Stimulated activated CD8-positive, alpha-beta memory T cell treated with anti-CD3 and anti-CD28 coated beads, Interleukin-7, amount 100 ng/mL, for 4 hours (primary cell): ENCODE results near the gene ACOT9.
A peak's percentile ranks its signal among the peaks of the same experiment; 100 is the strongest.
"Not testable (repeated sequence)": the region's sequence is repeated elsewhere in the genome, so short reads cannot be mapped to it uniquely, and the experiment has no call there.

ENCODE experiments used
- DNase-seq, 2 donors: peaks; one replicate each; pipeline ENCODE4 v3.0.0-alpha.2; 2020; ENCODE audit warnings: low read depth in 2 of 2

Gene ACOT9, protein sequence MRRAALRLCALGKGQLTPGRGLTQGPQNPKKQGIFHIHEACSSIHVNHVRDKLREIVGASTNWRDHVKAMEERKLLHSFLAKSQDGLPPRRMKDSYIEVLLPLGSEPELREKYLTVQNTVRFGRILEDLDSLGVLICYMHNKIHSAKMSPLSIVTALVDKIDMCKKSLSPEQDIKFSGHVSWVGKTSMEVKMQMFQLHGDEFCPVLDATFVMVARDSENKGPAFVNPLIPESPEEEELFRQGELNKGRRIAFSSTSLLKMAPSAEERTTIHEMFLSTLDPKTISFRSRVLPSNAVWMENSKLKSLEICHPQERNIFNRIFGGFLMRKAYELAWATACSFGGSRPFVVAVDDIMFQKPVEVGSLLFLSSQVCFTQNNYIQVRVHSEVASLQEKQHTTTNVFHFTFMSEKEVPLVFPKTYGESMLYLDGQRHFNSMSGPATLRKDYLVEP

DNA sequence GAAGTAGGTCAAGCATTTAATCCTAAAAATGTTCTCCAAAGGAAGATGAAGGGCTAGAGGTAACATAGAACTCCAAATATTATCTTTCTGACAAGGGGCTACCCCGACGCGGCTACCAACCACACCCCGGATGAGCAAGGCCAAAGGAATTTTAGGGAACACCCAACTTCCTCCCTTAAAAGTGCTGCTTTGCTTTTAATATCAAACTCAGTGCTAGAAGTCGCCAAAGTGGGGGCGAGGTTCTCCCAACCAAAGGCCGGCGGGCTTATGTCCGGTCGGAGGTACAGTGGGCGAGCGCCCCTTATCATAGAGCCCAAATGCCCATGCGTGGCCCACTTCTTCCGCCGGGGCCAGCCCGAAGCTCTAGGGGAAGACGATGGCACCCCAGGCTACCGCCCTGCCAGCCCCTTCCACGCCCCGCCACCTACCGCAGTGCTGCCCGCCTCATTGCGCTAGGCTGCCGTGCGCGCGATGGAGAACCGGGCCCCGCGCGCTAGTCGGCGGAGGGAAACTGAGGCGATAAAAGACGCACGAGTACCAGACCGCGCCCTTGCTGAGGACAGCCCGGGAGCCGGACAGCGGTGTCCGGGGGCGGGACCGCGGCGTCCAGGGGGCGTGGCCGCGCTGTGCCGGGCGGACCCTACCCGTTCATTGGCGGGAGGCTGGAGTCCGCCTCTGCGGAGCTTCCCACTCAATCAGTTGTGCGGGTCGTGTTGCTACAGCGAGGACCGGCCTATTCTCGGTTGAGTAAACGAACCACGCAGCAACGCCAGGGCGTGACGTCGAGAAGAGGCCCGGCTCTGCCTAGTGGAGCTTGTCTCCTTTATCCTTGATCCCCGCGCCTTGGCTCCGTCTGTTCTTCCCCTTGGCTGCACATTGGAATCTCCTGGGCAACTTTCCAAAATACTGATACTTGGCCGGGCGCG is at the start of gene ACOT9:
TSS of gene ACOT9 (minus strand) at position 580 of the 926 bp plus-strand sequence. CDS start at position 448, 132 bp downstream.
- DNase-seq = peak; percentile 21 to 65

DNA sequence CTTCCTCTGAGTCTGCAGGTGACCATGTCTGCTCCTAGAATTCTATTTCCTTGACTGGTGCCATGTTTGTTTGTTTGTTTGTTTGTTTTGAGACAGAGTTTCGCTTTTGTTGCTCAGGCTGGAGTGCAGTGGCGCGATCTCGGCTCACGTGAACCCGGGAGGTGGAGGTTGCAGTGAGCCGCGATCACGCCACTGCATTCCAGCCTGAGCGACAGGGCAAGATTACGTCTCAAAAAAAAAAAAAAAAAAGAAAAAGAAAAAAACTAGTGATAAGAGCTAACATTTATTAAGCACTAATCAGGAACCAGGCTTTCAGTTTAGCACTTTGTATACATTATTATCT is 47.0 kb upstream of the ACOT9 start:
- no peak for DNase-seq

DNA sequence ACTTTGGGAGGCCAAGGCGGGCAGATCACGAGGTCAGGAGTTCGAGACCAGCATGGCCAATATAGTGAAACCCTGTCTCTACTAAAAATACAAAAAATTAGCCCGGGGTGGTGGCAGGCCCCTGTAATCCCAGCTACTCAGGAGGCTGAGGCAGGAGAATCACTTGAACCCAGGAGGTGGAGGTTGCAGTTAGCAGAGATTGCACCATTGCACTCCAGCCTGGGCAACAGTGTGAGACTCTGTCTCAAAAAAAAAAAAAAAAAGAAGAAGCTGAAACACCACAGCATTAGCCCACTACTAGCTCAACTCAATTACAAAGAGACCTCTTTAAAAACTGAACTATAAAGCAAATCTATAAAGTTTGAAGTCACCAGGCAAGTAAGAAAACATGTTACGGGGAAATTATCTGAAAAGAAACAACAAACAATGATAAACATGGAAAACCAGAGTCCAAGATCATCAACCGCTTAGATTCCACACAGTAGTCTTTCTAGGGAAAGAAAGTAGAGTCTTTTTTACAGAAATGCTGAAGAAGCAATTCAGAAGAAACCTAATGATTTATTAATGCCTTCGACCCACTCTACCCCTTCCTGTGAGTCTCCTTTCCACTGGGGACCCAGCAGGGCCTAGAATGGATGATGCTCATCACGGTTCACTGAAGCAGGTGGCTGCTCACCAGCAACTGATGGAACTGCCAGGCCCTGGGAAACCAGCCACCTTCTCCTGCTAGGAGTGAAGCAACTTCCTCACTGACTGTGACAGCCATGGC is 46.5 kb upstream of the ACOT9 start:
- no peak for DNase-seq

DNA sequence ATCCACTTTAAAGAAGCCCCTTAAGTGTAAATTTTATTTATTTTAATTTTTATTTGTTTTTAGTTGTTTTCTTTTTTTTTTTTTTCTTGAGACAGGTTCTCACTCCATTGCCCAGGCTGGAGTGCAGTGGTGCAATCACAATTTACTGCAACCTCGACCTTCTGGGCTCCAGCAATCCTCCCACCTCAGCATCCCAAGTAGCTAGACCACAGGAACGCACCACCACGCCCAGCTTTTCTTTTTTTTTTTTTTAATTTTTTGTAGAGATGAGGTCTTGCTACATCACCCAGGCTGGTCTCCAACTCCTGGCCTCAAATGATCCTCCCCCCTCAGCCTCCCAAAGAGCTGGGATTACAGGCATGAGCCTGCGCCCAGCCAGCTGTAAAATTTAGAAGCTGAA is 45.9 kb upstream of the ACOT9 start:
- no peak for DNase-seq

DNA sequence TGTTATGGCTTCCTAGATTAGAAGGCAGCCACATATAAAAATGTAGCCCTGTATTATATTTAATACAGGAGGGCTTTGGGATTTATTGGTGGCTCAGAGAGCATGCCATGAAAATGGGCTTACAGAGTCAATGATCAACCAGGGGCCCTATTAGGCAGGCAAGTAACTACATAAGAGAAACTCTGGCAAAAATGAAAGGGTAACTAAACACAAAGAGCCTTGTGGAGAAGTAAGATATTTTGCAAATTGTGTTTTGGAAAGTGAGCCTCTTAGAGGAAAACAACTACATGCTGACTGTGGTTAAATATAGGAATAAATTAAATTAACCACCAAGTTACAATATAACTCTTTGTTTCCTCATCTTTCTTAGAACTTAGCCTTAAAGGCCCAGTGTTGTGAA is 45.4 kb upstream of the ACOT9 start:
- DNase-seq = no peak

DNA sequence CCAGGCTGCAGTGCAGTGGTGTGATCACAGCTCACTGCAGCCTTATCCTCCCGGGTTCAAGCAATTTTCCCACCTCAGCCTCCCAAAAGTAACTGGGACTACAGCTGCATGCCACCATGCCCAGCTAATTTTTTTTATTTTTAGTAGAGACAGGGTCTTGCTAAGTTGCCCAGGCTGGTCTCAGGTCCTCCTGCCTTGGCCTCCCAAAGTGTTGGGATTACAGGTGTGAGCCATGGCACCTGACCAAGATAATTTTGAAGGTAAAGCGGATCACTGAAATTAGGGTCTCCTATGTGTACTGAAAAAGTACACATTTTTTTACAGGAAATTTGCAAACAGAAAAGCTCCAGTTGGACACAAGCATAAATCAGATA is 44.7 kb upstream of the ACOT9 start:
- no peak for DNase-seq

DNA sequence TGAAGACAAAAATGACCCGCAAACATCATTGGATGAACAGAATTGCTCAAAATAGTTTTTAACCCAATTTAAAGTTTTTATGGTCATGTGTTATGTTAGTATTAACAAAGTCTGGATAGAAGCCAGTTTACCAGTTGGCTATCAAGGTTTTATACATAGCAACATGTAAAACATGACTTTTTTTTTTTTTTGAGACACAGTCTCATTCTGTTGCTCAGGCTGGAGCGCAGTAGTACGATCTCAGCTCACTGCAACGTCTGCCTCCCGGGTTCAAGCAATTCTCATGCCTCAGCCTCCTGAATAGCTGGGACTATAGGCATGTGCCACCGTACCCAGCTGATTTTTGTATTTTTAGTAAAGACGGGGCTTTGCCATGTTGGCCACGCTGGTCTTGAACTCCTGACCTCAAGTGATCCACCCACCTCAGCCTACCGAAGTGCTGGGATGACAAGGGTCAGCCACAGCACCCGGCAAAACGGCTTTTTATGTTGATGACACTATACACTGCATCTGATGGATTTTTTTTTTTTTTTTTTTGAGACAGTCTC is 43.3 kb upstream of the ACOT9 start:
- no peak for DNase-seq

DNA sequence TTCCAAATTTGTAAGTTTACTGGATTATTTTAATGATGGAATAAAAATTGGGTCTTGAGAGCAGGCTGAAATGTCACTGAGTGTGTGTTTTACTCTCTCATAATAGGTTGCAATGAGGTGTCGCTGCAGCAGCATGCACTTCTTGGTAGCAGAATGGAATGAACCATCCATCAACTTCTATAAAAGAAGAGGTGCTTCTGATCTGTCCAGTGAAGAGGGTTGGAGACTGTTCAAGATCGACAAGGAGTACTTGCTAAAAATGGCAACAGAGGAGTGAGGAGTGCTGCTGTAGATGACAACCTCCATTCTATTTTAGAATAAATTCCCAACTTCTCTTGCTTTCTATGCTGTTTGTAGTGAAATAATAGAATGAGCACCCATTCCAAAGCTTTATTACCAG is 42.5 kb upstream of the ACOT9 start:
- no peak for DNase-seq

DNA sequence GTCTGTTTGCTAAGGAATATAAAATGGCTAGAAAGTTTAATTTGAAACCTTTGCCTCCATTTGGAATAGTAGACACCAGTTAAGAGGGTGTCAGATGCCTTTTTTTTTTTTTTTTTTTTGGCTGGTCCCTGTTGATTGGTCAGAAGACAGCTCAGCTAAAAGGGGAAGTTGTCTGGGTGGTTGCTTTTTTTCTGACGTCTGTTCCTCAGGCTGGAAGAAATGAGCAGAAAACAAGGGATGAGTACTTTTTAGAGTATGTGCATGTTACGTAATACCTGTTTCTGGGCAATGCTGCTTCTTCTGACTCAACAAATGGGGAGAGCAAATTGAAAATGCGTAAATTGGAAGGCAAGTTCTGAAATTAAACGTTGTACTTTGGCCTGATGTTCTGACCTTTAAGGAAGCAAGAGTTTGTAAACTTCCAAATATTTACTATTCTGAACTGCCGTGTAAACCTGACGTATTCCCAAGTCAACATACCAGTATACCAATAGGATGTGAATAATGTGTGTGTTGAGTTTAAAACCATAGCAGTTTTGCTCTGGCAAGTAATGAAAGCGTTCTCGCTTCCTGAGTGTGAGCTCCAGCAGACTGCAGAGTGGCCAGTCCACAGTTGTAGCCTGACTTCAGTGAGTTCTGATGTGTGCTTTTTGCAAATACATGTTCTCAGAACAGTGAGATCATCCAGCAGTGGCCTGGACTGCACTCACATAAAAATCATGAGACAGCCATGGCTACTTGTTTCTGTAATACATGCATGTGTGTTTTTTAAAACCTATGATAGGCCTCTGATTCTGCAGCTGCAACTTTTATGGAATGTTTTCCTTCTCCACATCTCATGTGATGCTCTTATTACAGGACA is 41.6 kb upstream of the ACOT9 start:
- DNase-seq = no peak

DNA sequence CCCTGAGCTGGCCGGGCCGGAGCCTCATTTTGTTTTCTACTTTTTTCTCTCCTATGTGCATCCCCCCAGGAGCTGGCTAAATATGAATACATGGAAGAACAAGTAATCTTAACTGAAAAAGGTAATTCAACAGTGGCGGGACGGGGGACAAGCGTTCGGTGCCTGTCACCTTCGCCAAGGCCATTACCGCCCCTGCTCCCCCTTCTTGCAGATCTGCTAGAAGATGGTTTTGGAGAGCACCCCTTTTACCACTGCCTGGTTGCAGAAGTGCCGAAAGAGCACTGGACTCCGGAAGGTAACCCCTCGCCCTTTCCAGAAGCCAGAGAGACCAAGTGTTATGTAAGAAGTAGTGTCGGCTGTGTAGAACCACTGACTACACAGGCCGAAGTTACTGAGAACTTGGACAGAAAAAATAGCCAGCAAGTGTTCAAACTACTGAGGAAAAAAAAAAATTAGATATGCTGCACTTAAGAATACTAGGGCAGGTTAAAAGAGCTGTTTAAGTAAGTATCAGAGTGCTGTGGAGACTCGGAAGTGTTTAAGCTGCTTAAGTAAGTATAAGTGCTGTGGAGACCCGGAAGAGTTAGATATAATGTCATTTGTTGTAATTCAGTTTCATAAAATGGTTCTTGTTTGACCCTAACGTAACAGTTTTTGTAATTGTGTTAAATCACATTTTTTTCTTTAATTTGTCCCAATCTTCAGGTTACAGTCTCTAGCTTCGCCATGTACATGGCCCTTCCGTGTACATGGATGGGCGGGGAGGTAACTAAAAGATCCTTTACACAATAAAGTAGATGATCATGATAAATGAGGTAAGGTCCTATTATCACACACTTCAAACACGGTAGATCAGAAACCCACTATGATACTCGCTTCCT is 40.8 kb upstream of the ACOT9 start:
- DNase-seq = no peak

DNA sequence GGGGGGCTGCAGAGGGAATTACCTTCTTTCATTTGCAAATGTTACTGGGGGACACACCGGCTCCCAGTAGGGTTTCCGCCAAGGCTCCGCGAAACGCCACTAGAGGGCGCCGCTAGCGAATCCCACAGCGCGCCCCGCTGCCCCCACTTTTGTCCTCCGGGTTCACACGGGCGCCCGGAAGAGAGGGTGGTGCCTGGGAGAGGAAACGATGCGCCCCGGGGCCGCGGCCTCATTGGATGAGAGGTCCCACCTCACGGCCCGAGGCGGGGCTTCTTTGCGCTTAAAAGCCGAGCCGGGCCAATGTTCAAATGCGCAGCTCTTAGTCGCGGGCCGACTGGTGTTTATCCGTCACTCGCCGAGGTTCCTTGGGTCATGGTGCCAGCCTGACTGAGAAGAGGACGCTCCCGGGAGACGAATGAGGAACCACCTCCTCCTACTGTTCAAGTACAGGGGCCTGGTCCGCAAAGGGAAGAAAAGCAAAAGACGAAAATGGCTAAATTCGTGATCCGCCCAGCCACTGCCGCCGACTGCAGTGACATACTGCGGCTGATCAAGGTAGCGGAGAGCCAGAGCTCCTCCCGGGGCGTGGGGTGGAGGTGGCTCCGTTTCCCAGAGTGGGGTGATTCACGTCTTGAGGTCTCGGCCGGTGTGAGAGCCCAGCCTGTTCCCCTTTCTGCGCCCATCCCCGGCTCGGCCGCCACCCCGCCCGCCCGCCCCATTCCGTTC is 40.0 kb upstream of the ACOT9 start, which contains the start of gene SAT1:
TSS of gene SAT1 (plus strand) at position 311 of the 726 bp plus-strand sequence. CDS start at position 490, 179 bp downstream.
- peak; percentile 89 to 90 for DNase-seq

DNA sequence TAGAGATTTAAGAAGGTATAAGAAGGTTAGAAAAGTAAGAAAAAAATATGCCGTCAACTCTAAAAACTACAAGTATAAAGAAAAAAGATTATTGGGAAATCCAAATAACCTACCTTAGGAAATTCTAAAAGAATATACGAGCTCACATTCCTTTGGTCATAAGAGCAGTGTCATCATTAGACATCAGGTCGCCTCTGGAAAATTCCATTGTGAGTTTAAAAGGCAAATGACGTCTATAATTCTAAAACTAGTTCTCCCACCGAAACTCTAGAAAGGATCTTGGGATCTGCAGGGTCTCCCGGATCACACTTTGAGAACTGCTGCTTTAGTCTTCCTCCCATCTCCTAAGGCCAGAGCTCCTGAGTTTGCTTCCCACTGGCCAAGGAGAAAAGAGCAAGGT is 39.4 kb upstream of the ACOT9 start:
- DNase-seq = no peak

DNA sequence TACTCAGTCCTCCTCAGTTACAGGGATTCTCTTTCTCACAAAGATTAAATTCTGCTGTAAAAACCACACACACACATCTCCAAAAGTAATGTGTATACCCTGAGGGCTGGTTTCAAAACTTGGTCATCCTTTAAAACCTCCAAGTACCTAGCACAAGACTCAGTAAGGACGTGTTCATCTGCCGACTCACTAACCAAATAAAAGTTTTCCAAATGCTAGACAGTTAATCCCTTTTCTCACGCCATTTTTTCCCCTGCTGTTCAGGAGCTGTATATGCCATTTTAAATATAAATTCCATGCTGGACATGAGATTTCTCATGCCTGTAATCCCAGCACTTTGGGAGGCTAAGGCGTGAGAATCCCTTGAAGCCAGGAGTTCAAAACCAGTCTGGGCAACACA is 35.9 kb upstream of the ACOT9 start:
- DNase-seq = no peak

DNA sequence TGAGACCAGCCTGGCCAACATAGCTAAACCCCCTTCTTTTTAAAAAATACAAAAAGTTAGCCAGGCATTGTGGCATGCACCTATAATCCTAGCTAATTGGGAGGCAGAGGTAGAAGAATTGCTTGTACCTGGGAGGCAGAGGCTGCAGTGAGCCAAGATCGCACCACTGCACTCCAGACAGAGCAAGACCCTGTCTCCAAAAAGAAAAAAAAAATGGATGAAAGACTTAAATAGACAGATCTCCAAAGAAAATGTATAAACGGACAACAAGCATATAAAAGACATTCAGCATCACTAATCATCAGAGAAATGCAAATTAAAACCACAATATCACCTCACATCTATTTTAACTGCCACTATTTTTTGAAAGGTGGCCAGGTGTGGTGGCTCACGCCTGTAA is 33.3 kb upstream of the ACOT9 start:
- no peak for DNase-seq

DNA sequence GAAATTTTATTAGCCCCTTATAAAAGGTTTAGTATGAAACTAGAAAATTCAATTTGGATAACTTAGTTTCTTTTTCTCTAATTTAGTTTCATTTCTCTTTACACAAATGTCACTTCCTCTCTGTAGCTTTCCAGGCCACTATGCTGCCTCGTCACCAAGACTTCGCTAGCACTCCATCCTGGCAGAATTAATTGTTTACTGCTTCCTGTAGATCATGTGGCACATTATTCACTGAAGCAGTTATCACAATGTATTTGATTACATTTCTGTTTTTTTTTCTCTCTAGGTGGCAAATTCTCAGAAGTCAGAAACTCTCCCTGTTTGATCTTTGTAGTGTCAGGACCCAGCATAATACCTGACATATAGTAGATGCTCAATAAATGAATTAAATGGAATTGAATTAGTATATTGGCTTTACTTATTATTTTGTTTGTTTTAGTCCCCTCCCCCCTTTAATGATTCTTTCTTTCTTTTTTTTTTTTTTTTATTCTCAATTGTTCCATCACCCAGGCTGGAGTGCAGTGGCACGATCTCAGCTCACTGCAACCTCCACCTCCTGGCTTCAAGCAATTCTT is 30.6 kb upstream of the ACOT9 start:
- peak; percentile 24 to 55 for DNase-seq

DNA sequence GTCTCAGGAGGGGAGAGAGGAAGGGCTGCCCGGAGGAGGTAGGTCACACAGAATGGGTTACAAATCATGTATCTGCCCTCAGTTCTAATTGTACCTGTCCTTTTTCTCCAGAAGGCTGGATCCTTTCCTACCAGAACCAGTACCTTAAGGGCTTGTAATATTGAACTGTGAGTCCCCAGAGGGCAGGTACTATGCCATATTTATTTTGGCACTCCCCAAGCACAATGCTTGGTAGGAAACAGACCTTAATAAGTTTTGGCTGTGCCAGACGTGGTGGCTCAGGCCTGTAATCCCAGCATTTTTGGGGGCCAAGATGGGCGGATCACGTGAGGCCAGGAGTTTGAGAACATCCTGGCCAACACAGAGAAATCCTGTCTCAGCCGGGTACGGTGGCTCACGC is 28.0 kb upstream of the ACOT9 start:
- DNase-seq = not testable (repeated sequence)

DNA sequence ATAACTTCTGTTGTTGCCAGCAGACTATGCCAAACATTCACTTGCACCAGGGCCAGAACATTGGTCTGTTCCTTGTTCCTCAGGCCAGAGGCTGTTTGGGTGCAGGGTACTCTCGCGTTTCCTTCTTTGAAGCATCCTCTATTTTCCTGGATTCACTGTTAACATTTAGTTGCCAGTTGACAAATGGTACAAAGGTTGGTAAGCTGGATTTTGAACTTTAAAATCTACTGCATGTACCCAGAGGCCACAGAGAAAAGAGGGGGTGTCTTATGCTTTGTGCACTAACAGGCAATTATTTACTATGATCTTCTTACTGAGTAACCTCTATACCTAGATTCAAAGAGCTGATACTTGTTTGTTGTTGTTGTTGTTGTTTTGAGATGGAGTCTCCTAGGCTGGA is 27.1 kb upstream of the ACOT9 start:
- DNase-seq = no peak

DNA sequence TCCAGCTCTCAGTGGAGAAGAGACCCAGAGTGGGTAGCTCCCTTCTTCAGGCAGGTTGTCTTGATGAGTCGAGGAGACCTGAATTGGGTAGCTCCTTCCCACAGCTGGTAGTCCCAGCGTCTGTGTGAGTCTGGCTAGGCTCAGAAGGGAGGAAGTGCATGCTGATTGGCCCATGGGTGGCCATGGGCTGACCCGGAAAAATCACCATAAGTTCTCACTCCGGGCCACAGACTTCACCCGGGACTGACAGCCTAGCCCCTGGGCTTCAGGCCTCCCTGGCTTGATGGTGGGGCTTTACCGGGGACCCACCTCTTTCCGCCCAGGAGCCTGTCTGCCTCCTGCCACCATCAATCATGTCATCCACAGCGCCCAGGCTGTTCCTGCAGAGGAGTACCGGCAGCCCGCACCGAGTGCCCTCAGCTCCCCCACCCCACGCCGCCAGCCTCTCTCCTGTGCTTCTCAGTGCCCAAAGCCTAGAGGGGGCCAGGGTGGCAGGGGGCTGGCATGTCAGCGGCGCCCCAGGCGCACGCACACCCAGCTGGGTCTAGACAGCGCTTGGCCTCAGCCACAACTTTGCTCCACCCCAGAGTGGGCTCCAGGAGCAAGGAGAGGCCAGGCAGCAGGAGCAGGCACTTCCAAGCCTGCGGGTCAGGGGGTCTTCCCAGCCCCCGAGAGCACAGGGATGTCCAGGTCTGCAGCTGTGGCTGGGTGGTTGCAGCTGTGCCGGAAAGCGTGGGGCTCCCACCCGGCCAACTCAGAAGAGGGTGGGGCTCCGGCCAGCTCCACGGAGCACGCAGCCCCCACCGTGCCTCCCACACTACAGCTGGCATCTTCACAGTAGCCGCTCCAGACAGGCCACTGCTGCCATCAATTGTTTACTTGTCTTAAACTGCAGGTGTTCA is 23.8 kb upstream of the ACOT9 start:
- DNase-seq = no peak
